A549 treated with RU486 at 1 μM for 4 hours (cell line): ENCODE data around the gene GTF2I. TPM values are rescaled to one million over a fixed set of nuclear protein-coding genes. Genes with fewer than 3 reads are reported as not detected.

ENCODE experiments used
- total RNA-seq: library from RNA; stranded (reverse); fragments of 200-300 nt; extraction: Qiagen RNA extraction; gene quantifications from 5 replicates; pipeline ENCODE4 v1.2.3, GENCODE V29; 2022; ENCODE audit warnings: low read depth

The GTF2I gene
- total RNA-seq, result 61.1 to 94.3 TPM (median 90.3 TPM) in 5 replicates

DNA sequence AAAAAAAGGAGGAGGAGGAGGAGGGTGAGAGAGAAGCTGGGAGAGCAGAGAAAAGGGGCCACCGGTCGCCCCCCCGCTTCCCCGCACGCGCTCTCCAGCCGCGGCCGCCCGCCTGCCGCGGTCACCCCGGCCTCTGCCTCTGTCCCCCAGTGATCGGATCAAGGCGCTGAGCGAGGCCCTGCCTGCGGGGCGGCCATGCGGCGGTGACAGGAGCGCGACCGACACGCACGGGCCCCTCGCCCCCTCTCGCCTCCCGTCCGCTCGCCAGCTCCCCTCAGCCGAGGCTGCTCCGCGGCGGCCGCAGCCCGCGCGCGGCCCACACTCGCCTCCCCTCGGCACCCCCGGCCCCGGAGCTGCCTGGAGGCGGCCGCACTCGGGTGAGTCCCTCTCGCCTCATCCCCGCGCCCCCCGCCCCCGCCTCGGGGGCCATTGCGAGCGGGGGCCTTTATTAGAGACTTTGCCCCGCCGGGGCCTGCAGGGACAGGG lies at the start of gene GTF2I:
Gene GTF2I (plus strand): TSS at position 27 of the 486 bp plus-strand sequence. CDS start 31,411 bp downstream, outside the sequence.

DNA sequence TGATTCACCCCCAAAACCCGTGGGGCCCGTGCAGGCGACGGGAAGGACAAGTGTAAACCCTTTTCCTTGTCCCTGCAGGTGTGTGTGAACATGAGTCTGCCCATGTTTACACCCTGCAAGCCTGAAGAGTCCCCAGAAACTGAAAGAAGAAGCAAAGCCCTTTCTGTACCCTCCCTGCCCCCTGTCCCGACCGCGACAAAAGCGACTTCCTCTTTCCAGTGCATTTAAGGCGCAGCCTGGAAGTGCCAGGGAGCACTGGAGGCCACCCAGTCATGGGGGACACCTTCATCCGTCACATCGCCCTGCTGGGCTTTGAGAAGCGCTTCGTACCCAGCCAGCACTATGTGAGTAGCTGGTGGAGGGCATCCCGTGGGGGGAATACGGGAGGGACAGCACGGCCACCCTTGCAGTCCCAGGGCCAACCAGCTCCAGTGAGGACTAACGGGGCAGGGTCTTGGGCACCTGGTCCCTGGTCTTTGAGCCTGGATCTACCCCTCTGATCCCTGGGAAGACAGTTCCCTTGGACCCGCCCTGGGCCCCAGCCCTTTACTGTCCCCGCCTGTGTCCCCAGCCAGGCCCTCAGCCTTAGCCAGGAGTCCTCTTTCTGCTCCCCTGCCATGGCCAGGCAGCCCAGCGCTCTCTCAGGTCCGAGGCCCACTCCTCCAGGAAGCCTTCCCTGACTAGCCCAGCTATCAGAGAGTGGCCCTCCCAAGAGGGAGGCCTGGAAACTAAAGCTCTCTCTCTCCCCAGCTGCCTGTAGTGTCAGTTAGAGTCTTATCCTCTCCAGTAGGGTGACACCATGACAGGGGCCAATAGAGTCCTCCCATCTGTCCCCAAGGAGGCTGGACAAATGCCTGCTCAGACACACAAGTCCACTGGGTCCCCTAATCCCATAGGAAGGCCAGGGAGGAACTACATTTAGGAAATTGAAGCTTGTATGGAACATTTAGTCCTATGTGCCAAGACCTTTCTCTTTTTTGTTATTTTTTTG lies 116.5 kb downstream of the GTF2I start, which contains the start of gene NCF1:
Gene NCF1 (plus strand): TSS at position 252 of the 991 bp plus-strand sequence. CDS start 21 bp downstream, at position 273.

Other genes with a start within 250 kb of the GTF2I start
- 10.6 to 14.2 TPM (median 11.9 TPM) in 5 replicates for gene GTF2IRD1, start 203.8 kb upstream of the GTF2I start, total RNA-seq
- gene NCF1, start 116.3 kb downstream of the GTF2I start, total RNA-seq, result 0.08 to 0.17 TPM (median 0.15 TPM) in 3 of 5 replicates, not detected in the others
- 3.4 to 6.2 TPM (median 5.5 TPM) in 5 replicates for gene GTF2IRD2, start 193.9 kb downstream of the GTF2I start, total RNA-seq